ENCODE measurements around the gene TULP1.

DNA sequence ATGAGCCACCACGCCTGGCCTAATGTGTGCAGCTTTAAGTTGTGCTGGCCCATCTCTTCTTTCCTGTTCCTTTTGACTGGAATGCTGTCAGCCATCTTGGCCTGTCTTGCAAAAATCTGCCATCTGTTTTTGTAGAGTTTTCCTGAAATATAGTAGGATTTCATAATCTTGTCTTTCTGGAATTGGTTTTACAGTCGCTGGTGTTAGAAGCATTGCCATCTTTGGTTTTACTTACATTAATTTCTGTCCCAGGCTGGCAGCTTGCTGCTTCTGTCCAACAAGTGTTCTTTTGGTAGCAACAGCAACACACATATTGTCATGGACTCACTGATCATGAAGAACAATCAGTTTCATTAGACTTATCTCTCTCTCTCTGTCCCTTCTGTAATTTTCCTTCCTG is 29.1 kb upstream of the TULP1 start:
- TF ChIP-seq POLR2A (IDR thresholded peaks at IDR 0.05) (no peak), CTCF (IDR thresholded peaks at IDR 0.05) (no peak), EP300 (IDR thresholded peaks at IDR 0.05) (no peak), POLR2AphosphoS5 (IDR thresholded peaks at IDR 0.05) (no peak)

All from suprapubic skin (tissue), 4 donors.